Measurements from ENCODE around the gene GPR26.
"Not testable (repeated sequence)": the region's sequence is repeated elsewhere in the genome, so short reads cannot be mapped to it uniquely, and the experiment has no call there.

The GPR26 gene

GRCh38 chr10:123717336-123717735 lies 51.2 kb downstream of the GPR26 start:
- no peak for DNase-seq

GRCh38 chr10:123718544-123719060 lies 52.4 kb downstream of the GPR26 start:
- DNase-seq, result no peak

- DNase-seq, result no peak
Measured at GRCh38 chr10:123720536-123720935, 54.4 kb downstream of the GPR26 start.

- no peak for DNase-seq
Measured at GRCh38 chr10:123721441-123722049, 55.4 kb downstream of the GPR26 start.

GRCh38 chr10:123722351-123722750 lies 56.2 kb downstream of the GPR26 start:
- DNase-seq, result no peak

- DNase-seq, result no peak
Measured at GRCh38 chr10:123724747-123725146, 58.6 kb downstream of the GPR26 start.

- DNase-seq, result no peak
Measured at GRCh38 chr10:123726381-123726780, 60.2 kb downstream of the GPR26 start.

- DNase-seq, result no peak
Measured at GRCh38 chr10:123726836-123727235, 60.7 kb downstream of the GPR26 start.

GRCh38 chr10:123729523-123729922 lies 63.4 kb downstream of the GPR26 start:
- DNase-seq, result no peak

GRCh38 chr10:123736917-123737316 lies 70.8 kb downstream of the GPR26 start:
- DNase-seq, result not testable (repeated sequence)

GRCh38 chr10:123741146-123741545 lies 75.0 kb downstream of the GPR26 start:
- DNase-seq, result no peak

GRCh38 chr10:123741711-123742110 lies 75.6 kb downstream of the GPR26 start:
- DNase-seq, result no peak

- no peak for DNase-seq
Measured at GRCh38 chr10:123742751-123743440, 76.7 kb downstream of the GPR26 start.

GRCh38 chr10:123743441-123744223 lies 77.5 kb downstream of the GPR26 start:
- DNase-seq, result no peak

GRCh38 chr10:123744224-123744536 lies 78.0 kb downstream of the GPR26 start:
- no peak for DNase-seq
